Measurements from ENCODE around the gene ADAMTS17.

GRCh38 chr15:100060276-100060926 lies 281.4 kb downstream of the ADAMTS17 start:
- TF ChIP-seq YY1 (IDR thresholded peaks at IDR 0.05; ENCODE audit: insufficient read depth, insufficient read length) (no peak), SUZ12 (IDR thresholded peaks at IDR 0.05; ENCODE audit: extremely low read depth, insufficient read depth, insufficient read length) (no peak), ZNF274 (IDR thresholded peaks at IDR 0.05; ENCODE audit: low read depth, low read length) (no peak)
